NCI-H2196 treated with DMSO at 0.1 percent for 48 hours (cell line): ENCODE measurements around the gene SERPINF2.
A peak's percentile ranks its signal among the peaks of the same experiment; 100 is the strongest.
"Not testable (repeated sequence)": the region's sequence is repeated elsewhere in the genome, so short reads cannot be mapped to it uniquely, and the experiment has no call there.

Source experiments
- DNase-seq: peaks from one replicate; lab custom pipeline; 2025; ENCODE audit not compliant: unreplicated experiment; lab: John Stamatoyannopoulos, UW

The SERPINF2 gene

GRCh38 chr17:1742371-1743087 lies at the start of gene SERPINF2:
SERPINF2 (plus strand) TSS chr17:1742871; CDS start chr17:1744996, 2,125 bp downstream.
- DNase-seq, result no peak

GRCh38 chr17:1693339-1693738 lies 49.3 kb upstream of the SERPINF2 start:
- no peak for DNase-seq

DNA sequence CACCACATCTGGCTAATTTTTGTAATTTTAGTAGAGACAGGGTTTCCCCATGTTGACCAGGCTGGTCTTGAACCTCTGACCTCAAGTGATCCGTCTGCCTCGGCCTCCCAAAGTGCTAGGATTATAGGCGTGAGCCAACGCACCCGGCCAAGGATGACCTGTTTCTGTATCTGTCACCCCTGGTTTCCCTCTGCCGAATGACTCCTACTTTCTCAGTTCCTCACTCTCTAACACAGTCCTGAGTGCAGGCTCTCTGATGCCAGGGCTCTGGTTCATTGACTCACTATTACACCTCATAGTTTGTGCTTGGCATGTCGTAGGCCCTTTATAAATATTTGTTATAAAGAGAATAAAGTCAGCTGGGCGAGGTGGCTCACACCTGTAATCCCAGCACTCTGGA lies 47.3 kb upstream of the SERPINF2 start:
- no peak for DNase-seq

- DNase-seq, result no peak
Observed at GRCh38 chr17:1697681-1698080, 45.0 kb upstream of the SERPINF2 start.

- not testable (repeated sequence) for DNase-seq
Observed at GRCh38 chr17:1699891-1700290, 42.8 kb upstream of the SERPINF2 start.

GRCh38 chr17:1703063-1703462 lies 39.6 kb upstream of the SERPINF2 start:
- no peak for DNase-seq

DNA sequence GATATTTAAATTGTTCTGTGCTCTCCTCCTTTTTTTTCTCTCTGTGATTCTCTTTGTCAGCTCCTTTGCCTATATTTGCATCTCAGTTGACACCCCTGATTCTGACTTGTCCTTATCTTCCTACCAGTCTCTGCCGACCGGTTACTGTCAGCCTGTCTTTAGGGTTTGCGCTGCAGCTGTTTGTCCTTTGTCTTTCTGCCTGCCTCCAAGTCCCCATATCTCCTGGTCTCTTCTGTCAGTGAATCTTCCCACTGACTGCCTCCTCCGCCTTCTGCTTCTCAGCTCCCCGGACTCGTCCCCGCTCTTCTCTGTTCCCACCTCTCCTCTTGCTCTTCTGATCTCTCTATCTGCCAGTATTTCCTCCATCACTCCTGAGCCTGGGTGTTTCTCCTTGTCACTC lies 37.7 kb upstream of the SERPINF2 start:
- DNase-seq, result no peak

DNA sequence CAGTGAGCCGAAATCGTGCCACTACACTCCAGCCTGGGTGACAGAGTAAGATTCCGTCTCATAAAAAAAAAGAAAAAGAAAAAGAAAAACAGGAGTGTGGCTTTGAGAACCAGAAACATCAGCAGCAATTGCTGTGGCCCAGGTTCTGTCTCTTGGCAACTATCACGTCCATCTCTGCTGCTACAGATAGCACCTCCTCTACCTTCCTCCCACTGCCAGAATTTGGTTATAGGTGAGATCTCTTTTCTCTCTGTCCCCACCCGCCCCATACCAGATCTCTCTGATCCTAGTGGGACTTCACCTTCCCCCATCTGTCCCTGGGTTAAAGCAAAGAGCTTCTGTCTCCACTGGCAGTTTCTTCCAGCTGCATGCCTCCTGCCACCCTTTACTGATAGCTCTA lies 35.6 kb upstream of the SERPINF2 start:
- no peak for DNase-seq

DNA sequence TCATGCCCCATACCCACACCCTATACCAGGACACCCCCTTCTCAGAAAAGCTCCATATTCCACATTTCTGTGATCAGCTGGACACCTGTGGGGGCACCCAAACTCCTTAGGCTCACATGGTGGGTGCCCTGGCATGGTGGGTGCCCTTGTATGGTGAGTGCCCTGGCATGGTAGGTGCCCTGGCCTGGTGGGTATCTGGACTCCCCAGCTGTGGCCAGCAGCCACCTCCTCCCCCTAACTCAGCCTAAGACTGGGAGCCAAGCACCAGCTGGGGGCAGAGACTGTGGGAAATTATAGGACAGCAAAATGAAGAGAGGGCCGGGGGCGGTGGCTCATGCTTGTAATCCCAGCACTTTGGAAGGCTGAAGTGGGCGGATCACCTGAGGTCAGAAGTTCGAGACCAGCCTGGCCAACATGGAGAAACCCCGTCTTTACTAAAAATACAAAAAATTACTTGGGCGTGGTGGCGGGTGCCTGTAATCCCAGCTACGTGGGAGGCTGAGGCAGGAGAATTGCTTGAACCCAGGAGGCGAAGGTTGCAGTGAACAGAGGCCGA lies 33.8 kb upstream of the SERPINF2 start:
- not testable (repeated sequence) for DNase-seq

GRCh38 chr17:1709403-1709951 lies 33.2 kb upstream of the SERPINF2 start:
- no peak for DNase-seq

GRCh38 chr17:1709971-1710806 lies 32.5 kb upstream of the SERPINF2 start, which contains the start of gene TLCD2:
TLCD2 (minus strand) TSS chr17:1710377; CDS start chr17:1710242, 135 bp downstream.
- DNase-seq, result no peak

DNA sequence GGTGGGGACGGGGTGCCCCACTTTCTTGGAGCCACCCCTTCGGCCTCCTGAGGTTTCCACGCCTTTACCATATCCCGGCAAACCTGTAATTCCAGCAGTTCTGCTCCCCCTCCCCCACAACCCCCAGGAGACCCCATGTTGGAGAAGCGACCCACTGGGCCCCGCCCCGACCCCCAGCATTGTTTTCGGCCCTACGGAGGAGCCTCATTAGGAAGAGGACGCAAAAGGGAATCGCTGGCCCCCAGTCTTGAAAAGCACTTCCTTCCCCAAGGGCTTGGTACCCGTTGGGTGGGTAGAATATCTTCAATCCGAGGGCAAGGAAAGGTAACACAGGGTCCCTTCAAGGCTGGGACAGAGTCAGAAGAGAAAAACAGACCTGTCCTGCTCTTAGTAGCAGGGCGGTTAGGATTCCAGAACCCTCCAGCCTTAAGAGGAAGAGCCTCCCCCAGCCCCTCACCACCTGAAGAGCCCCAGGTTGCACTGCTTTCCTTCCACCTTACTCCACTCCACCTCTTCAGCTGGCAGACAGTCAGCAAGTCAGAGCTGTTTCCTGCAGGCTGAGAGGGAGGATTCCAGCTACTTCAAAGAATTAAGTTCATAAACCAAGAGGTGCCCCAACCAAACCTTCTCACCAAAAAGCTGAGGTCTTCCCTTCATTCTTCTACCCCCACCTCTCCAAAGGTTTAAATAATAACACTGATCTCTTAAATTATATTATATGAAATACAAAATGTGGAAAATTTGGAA lies 31.7 kb upstream of the SERPINF2 start:
- no peak for DNase-seq

- DNase-seq, result no peak
Observed at GRCh38 chr17:1711804-1712203, 30.9 kb upstream of the SERPINF2 start.

DNA sequence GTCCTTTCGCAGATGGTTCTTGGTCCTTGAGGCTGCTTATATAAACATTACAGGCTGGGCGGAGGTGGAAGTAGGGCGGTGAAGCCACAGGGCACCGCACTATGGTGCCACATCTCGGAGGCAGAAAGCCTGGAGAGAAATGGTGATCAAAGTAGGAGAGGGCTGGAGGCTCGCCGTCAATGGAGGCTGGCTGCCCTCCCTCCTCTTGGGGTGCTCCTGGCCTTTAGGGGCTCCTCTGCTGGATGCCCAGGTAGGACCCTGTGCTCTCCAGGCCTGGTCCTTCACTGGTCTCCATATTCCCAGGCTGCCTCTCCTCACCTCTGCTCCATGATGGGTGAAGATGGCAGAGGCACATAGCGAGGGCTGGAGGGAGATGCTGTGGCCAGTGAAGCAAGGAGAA lies 30.4 kb upstream of the SERPINF2 start:
- DNase-seq, result no peak

DNA sequence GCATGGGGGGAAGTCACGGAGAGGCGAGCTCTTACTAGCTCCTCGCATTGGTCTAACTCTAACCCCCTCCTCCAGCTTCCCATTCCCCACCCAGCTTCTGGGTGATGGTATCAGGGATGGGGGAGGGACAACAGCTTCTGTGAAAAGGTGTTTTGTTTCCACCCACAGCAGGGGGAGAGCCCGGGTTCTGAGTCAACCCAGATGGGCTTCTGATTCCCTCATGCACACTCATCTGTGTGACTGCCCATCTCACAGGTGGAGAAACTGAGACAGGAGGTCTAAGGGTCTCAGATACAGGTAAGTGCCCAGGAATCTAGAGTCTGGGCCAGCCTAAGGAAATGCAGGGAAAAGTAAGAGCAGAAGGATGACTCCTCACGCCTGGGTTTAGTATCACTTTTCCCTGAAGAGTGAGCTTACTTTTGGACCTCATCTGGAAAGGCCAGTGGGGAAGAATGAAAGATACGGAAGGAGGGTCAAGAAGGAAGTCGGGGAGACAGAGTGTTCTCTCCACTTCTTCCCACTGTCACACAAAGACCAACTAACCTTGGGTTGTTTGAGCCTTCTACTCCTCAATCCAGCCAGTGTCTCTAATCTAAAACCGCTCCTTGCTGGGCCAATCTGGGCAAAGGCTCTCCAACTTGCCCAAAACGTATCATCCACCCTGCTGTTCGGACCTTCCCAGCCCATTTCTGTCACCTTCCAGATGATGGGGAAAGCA lies 29.4 kb upstream of the SERPINF2 start:
- no peak for DNase-seq

DNA sequence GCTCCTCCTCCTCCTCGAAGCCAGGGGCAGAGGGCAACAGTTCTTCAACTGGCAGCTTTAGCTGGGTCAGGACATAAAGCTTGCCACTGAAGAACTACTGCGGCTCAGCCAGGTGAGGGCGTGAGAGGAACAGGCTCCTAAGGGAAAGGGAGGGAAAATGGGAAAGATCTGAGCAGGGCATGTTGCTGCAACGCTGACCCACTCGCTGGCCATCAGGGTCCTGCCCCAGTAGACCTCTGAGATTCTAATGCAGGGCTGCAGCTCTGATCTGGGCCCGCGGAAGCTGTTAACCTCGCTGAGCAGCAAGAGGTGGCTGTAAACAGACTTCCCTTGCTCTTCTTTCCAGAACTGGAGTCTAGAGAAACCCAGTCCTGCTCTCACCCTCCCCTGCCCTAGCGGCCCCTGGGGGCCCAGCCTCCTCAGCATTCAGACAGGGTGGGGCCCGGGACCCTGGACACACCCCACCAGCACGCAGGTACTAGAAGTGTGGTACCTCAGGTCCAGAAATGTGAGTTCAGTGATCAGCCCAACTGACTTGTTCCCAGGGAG lies 28.7 kb upstream of the SERPINF2 start:
- peak; percentile 28 for DNase-seq

- DNase-seq, result peak; percentile 17
Observed at GRCh38 chr17:1714427-1714979, 28.2 kb upstream of the SERPINF2 start.

DNA sequence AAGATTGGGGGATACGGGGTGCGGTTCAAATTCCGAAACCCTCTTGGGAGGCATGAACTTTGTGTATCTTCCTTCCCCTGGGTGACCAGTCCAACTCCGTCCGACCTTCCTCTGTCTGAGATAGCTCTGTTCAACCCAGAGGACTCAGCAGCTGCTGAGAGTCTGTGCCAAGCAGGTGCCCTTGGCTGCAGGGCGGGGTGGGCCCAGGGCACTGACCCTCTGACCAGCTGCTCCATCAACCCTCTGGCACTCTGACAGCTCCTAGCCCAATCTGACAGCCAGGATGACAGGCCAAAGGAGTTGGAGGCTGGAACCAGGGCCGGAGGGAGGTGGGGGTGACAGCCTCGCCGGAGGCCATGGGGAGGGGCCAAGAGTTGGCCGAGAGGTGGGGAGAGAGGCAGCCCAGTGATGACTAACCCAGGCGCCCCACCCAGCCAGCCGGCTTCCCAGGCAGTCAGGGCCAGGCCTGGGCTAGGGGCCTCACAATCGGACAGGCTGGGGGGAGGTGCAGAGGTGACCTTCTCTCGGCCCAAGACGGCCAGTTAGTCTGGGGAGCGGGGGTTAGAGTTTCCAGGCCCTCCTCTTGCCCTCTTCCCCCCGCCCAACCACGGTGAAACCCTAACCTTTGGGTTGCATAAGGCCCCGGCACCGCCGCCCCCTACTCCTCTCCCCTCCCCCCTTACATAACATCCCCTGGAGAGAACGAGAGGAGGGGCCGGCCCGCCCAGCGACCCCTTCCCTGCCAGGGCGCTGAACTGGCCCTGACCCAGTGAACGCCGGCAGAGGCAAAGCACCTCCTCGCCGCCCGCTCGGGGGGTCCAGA lies 27.5 kb upstream of the SERPINF2 start:
- DNase-seq, result peak; percentile 27

- DNase-seq, result no peak
Observed at GRCh38 chr17:1715803-1716075, 26.9 kb upstream of the SERPINF2 start.
